Caco-2 (cell line): ENCODE data around the gene LDLRAD4. TPM values are rescaled to one million over a fixed set of nuclear protein-coding genes. Genes with fewer than 3 reads are reported as not detected.

Experiments
- BruUV-seq: library from RNA; stranded (reverse); fragments of 400-500 nt; replicated peaks from 2 replicates; lab custom pipeline; 2021; lab: Mats Ljungman, UMichigan
- CTCF ChIA-PET: fragments of 300-600 bp; sonication (Branson Sonifier 250); formaldehyde crosslinking; loops from one replicate; lab custom pipeline; 2022; ENCODE audit warnings: antibody characterized with exemption; lab: Charles Lee
- POLR2A ChIA-PET: fragments of 300-600 bp; sonication (Branson Sonifier 250); formaldehyde crosslinking; loops from one replicate; lab custom pipeline; 2022; ENCODE audit warnings: antibody characterized with exemption; lab: Charles Lee
- DNase-seq, 2 experiments: peaks; one replicate each; pipeline versions ENCODE4 v3.0.0 to v3.0.0-alpha.2; 2020 to 2022
- H3K27me3 ChIP-seq: replicated peaks from 2 replicates; pipeline ENCODE4 v1.6.0; 2011; ENCODE audit warnings: low read length; ENCODE audit not compliant: control insufficient read depth, insufficient read depth
- H3K36me3 ChIP-seq: 2 replicates; pipeline ENCODE4 v1.5.1; 2011; ENCODE audit warnings: low read length; ENCODE audit not compliant: control insufficient read depth, insufficient read depth
- H3K4me1 ChIP-seq: fragments of 250-450 bp; sonication (Bioruptor Pico); 2 replicates; pipeline ENCODE4 v1.5.1; 2020; ENCODE audit warnings: mild to moderate bottlenecking
- H3K4me3 ChIP-seq: 2 replicates; pipeline ENCODE4 v1.5.1; 2011; ENCODE audit warnings: low read depth, mild to moderate bottlenecking, control low read depth, low read length
- H3K9me3 ChIP-seq: fragments of 250-450 bp; sonication (Bioruptor Pico); 2 replicates; pipeline ENCODE4 v1.5.1; 2020; ENCODE audit warnings: mild to moderate bottlenecking, moderate library complexity
- H3K27ac Mint-ChIP-seq: one replicate; pipeline ENCODE4 v1.8.0; 2022; ENCODE audit warnings: mixed read lengths; ENCODE audit not compliant: unreplicated experiment
- H3K27me3 Mint-ChIP-seq: one replicate; pipeline ENCODE4 v1.8.0; 2022; ENCODE audit warnings: mixed read lengths; ENCODE audit not compliant: insufficient read depth, unreplicated experiment
- H3K36me3 Mint-ChIP-seq: one replicate; pipeline ENCODE4 v1.8.0; 2022; ENCODE audit warnings: mild to moderate bottlenecking, mixed read lengths; ENCODE audit not compliant: insufficient read depth, unreplicated experiment
- H3K4me1 Mint-ChIP-seq: one replicate; pipeline ENCODE4 v1.8.0; 2022; ENCODE audit warnings: low read depth, mixed read lengths; ENCODE audit not compliant: unreplicated experiment
- H3K4me3 Mint-ChIP-seq: one replicate; pipeline ENCODE4 v1.8.0; 2022; ENCODE audit warnings: mild to moderate bottlenecking, moderate library complexity, mixed read lengths; ENCODE audit not compliant: unreplicated experiment
- H3K9me3 Mint-ChIP-seq: one replicate; pipeline ENCODE4 v1.8.0; 2022; ENCODE audit warnings: mixed read lengths; ENCODE audit not compliant: unreplicated experiment
- CTCF ChIP-seq, 2 experiments: fragments of 200-600 bp in 1 of 2; IDR thresholded peaks; 1 replicate in 1 of 2; 2 replicates in 1 of 2; pipeline versions ENCODE4 v1.5.1 to v1.8.0; 2011 to 2022; ENCODE audit warnings: antibody characterized with exemption in 1 of 2, control low read depth in 1 of 2, inconsistent platforms in 1 of 2, low read depth in 1 of 2, low read length in 1 of 2, mild to moderate bottlenecking in 1 of 2, moderate library complexity in 1 of 2; ENCODE audit not compliant: insufficient read depth in 1 of 2, severe bottlenecking in 1 of 2, unreplicated experiment in 1 of 2
- intact Hi-C: fragments of 100-400 bp; cut with micrococcal nuclease; formaldehyde crosslinking; loops from one replicate; pipeline ENCODE4 v1.10.0; 2022; ENCODE audit not compliant: unreplicated experiment
- total RNA-seq: library from RNA; stranded (reverse); gene quantifications from 2 replicates; pipeline ENCODE4 v1.2.3, GENCODE V29; 2022

LDLRAD4 gene
- total RNA-seq, 1 experiment from 2014 or later = 1.2 TPM

GRCh38 chr18:13296867-13297574, 78.5 kb downstream of the LDLRAD4 start:
- no peak for TF ChIP-seq CTCF (IDR thresholded peaks at IDR 0.05; ENCODE audit: insufficient read depth in 1 of 2, low read depth in 1 of 2, low read length in 1 of 2, severe bottlenecking in 1 of 2, unreplicated experiment in 1 of 2)
- Histone ChIP-seq H3K4me1 (no peaks in the 10 kb centered on the region), H3K27me3 (no peaks in the 10 kb centered on the region; the same call in 1 of the 2 replicates), H3K36me3 (no peaks in the 10 kb centered on the region), H3K4me3 (no peak overlapping the region), H3K9me3 (no peaks in the 10 kb centered on the region)
- DNase-seq = no peak
- POLR2A ChIA-PET = no interaction called here
- CTCF ChIA-PET = no interaction called here
- Mint-ChIP-seq H3K9me3 (no peaks in the 10 kb centered on the region), H3K4me3 (no peak overlapping the region), H3K4me1 (no peaks in the 10 kb centered on the region), H3K36me3 (no peaks in the 10 kb centered on the region), H3K27me3 (peaks cover 14% of the 10 kb centered on the region), H3K27ac (no peak overlapping the region)
- BruUV-seq = no TSS peak
- intact Hi-C loops = no loop called here

- no peak for TF ChIP-seq CTCF (IDR thresholded peaks at IDR 0.05; ENCODE audit: insufficient read depth in 1 of 2, low read depth in 1 of 2, low read length in 1 of 2, severe bottlenecking in 1 of 2, unreplicated experiment in 1 of 2)
- no peaks in the 10 kb centered on the region; the same call in 1 of the 2 replicates for H3K27me3 ChIP-seq
- DNase-seq = no peak
- H3K4me3 Mint-ChIP-seq = no peak overlapping the region
- no peaks in the 10 kb centered on the region for H3K36me3 Mint-ChIP-seq
- H3K27ac Mint-ChIP-seq = no peak overlapping the region
- no peaks in the 10 kb centered on the region for H3K9me3 Mint-ChIP-seq
- BruUV-seq = no TSS peak
- H3K36me3 ChIP-seq = no peaks in the 10 kb centered on the region
- H3K4me1 Mint-ChIP-seq = no peaks in the 10 kb centered on the region
- H3K9me3 ChIP-seq = no peaks in the 10 kb centered on the region
- no peak overlapping the region for H3K4me3 ChIP-seq
- no peaks in the 10 kb centered on the region for H3K4me1 ChIP-seq
- intact Hi-C loops = no loop called here
- H3K27me3 Mint-ChIP-seq = peaks cover 15% of the 10 kb centered on the region
- POLR2A ChIA-PET = no interaction called here
- CTCF ChIA-PET = no interaction called here
Observed at GRCh38 chr18:13298262-13298661, 79.7 kb downstream of the LDLRAD4 start.

- no peaks in the 10 kb centered on the region for H3K4me1 Mint-ChIP-seq
- TF ChIP-seq CTCF (IDR thresholded peaks at IDR 0.05; ENCODE audit: insufficient read depth in 1 of 2, low read depth in 1 of 2, low read length in 1 of 2, severe bottlenecking in 1 of 2, unreplicated experiment in 1 of 2) = no peak
- H3K9me3 Mint-ChIP-seq = no peaks in the 10 kb centered on the region
- POLR2A ChIA-PET = no interaction called here
- H3K27me3 Mint-ChIP-seq = peaks cover 23% of the 10 kb centered on the region
- H3K36me3 ChIP-seq = no peaks in the 10 kb centered on the region
- no peaks in the 10 kb centered on the region for H3K4me1 ChIP-seq
- H3K9me3 ChIP-seq = no peaks in the 10 kb centered on the region
- no TSS peak for BruUV-seq
- no peaks in the 10 kb centered on the region for H3K27me3 ChIP-seq
- no peak overlapping the region for H3K4me3 Mint-ChIP-seq
- no peaks in the 10 kb centered on the region for H3K36me3 Mint-ChIP-seq
- no peak overlapping the region for H3K4me3 ChIP-seq
- intact Hi-C loops = no loop called here
- CTCF ChIA-PET = no interaction called here
- DNase-seq = no peak
- H3K27ac Mint-ChIP-seq = no peak overlapping the region
Observed at GRCh38 chr18:13300029-13300428, 81.5 kb downstream of the LDLRAD4 start.
